HG02884 (cell line): ENCODE measurements around the gene RPL9.
"Not testable (repeated sequence)": the region's sequence is repeated elsewhere in the genome, so short reads cannot be mapped to it uniquely, and the experiment has no call there.

Experiments used
- ATAC-seq: cut with Tn5 transposase; IDR thresholded peaks from one replicate; pipeline ENCODE4 v1.9.1; 2021; ENCODE audit warnings: mild to moderate bottlenecking, moderate library complexity; ENCODE audit not compliant: unreplicated experiment

The RPL9 gene

DNA sequence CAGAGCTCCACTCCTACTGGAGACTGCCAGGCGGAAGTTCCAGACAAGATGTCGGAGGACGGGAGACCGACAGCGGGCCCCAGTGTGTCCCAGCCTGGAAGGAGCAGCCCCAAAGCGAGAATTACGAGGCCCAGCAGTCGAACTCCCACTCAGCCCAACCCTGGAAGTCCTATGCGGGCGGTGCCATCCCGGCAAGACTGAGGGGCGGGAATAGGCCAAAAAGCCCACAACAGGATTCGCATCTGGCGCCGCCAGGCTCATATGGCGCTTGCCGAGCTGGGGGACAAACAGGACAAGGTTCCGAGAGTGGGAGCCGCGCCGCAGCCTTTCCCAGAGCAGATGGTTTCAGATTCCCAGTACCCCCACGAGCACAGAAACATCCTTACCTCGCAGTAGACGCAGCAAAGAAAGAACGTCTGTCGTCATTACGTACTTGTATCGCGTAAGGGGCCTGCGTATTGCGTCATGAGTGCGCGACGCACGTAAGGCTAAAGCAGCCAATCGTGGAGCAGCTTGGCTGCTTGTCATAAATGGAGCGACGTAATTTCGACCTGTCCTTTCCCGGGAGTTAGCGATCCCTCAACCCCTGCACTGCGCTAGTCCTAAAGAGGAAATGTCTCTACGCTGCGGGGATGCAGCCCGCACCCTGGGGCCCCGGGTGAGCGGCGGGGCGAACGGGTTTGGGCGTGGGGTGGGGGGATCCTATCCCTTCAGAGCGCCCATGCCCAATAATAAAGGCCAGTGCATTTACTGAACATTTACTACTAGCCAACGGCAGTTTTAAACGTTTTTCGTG lies at the start of gene RPL9, which contains the start of gene LIAS:
TSS of gene RPL9 (minus strand) at position 418 of the 796 bp plus-strand sequence. CDS start 483 bp downstream, outside the sequence.
TSS of gene LIAS (plus strand) at position 552 of the 796 bp plus-strand sequence. CDS start at position 614, 62 bp downstream.
- peak; percentile 74 for ATAC-seq

DNA sequence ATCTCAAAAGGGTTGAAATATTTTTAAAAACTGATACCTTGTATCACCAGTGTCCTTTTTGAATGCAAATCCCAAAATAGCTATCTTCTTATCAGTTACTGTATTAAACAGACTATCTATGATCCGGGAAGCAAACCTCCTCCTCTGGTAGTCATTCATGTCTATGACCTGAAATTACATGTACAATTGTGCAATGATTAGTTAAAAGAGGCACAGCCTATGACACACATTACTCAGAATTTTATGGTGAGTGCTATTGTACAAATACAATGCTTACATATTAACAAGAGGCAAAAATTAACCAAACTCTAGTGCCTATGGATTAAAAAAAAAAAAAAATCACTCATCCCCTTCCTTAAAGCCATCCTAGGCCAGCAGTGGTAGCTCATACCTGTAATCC lies 46.9 kb upstream of the RPL9 start:
- no peak for ATAC-seq

DNA sequence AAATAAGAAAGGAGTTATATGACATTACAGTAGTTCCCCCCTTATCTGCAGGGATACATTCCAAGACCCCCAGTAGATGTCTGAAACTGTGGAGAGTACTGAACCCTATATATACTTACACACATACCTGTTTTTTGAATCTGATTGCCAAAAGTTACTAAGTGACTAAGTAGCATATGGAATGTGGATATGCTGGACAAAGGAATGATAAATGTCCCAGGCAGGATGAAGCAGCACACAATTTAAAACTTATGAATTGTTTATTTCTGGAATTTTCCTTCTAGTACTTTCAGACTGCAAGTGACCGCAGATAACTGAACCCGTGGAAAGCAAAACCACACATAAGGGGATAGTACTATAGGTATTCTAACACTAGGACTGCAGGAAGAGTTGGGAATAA lies 45.8 kb upstream of the RPL9 start:
- no peak for ATAC-seq

DNA sequence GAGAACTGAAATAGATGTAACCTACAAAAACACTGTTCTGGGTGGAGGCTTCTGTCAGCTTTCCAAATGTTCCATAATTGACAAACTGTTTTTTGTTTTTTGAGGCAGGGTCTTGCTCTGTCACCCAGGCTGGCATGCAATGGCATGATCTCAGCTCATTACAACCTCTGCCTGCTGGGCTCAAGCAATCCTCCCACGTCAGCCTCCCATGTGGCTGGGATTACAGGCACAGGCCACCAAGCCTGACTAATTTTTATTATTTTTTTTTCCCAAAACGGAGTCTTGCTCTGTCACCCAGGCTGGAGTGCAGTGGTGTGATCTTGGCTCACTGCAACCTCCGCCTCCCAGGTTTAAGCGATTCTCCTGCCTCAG lies 43.9 kb upstream of the RPL9 start:
- ATAC-seq: not testable (repeated sequence)

DNA sequence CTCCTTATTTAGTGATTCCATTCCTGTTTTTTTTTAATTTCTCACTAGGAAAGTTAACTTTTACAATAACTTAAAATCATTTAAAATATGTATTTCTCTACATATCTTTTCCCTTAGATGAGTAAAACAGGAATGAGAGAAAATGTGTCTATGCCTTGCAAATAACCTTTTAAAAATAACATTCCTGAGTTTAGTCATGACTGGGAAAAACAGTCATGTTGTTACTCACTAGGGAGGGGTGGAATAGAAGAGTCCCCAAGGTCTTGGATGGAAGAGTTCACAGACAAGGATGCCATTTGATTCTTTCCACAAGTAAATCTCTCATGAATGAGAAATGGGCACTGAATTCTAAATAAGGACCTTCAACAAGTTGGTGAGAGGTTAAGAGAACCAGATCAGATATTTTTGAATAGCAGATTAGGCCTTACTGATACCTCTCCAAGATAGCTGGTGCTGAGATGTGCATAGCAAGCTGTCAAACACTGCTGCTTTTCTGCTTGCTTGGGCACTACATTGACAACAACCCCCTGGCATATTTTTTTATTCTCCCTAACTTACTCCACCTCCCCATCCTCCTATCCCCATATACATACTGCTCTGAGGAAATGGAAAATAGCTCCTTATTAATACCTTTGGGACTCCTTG lies 43.4 kb upstream of the RPL9 start:
- no peak for ATAC-seq

DNA sequence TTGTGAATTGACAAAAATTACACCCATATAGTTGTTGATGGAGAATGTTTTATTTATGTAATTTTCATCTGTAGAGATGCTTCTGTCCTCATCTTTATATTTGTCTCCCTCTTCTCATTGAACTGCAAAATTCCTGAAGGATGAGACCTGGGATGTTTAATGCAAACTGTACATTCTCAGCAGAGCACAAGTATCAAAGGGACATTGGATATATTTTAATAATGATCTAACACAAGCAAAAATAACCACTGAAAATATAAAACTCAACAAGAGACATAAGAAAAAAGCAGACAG lies 40.0 kb upstream of the RPL9 start:
- no peak for ATAC-seq

DNA sequence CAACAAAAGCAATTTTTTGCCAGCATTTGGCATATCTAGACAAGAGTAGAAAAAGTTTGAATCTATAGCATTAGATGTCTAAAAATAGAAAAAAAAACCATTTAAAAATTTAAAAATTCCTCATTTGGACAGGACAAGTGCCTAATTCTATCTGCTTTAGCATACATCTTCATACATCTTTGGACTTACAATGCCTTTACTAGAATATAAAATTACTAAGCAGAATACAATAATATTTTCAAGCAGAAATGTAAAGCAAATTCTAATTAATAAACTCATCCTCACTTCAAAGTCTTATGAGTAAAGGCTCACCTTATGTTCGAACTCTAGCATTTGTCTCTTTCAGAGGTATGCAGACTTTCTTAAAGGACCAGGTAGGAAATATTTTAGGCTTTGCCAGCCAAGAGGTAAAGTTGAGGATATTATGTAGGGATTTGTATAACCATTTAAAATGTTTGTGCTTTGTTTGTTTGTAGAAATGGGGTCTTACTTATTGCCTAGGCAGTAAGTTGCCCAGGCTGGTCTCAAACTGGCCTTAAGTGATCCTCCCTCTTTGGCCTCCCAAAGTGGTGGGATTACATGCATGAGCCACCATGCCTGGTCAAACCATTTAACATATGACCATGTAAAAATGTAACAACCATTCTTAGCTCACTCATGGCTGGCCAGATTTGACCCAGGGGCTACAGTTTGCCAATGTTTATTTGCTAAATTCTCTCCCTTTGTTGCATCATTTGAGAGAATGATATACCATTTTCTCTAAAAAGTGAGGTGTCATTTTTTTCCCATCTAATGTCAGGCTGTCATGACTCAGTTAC lies 39.4 kb upstream of the RPL9 start:
- no peak for ATAC-seq

DNA sequence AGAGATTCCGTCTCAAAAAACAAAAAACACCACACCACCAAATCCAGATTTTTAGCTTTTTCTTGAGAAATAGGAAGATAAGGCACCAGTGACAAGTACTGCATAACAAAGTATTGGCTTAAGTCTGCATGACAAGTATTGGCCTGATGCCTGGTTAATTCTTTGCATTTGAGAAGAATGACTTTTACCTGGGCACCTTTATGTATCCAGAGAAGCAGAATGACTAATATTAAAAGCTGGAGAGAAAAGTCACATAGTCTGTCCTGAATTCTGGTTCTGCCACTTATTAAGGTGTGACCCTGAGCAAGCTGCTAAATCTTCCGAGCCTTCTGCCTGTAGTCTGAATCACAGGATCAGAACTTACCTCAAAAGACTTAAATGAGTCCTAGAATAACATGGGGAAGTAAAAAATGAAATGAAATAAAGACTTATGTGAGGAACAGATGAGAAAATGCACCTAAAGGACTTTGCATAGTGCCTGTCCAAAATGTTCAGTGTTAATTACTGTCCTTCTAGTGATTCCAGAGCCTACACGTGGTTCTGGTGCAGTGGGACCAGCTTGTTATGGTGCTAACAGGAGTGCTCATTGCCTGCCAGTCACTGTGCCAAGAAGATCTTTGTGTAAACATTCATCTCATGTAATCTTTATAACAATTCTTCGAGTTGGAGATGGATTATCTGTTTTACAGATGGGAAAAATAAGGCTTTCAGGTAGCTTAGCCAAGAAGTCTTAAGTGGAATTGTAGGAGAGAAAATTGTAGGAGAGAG lies 36.9 kb upstream of the RPL9 start:
- ATAC-seq: no peak

DNA sequence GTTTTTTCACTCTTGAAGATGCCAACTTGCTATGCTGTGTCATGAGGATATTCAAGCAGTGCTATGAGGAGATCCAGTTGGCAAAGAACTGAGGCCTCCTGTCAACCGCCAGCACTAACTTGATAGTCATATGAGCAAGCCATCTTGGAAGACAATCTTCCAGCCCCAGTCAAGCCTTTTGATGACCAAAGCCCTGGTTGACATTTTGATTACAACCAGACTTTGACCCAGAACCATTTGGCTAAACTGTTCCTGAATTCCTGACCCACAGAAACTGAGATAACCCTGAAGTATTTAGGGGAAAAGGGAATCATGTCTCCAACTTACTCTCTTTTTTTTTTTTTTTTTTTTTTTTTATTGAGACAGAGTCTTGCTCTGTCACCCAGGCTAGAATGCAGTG lies 35.6 kb upstream of the RPL9 start:
- no peak for ATAC-seq

DNA sequence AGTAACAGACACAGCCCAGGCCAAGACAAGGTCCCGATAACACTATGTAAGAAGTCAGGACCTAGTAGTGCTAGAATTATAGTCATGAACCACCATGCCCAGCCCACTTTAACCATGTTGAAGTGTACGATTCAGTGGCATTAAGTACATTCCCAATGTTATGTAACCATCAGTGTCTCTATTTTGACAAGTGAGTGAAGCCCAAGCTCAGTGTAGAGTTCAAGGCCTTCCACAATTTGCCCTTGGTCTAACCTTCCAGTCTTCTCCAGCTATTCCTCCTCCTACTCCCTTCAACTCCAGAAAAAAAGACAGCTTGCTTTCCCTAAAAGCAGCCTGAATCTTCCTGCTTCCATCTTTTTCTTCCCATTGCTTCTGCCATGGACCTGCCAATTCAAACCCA lies 31.6 kb upstream of the RPL9 start:
- no peak for ATAC-seq

DNA sequence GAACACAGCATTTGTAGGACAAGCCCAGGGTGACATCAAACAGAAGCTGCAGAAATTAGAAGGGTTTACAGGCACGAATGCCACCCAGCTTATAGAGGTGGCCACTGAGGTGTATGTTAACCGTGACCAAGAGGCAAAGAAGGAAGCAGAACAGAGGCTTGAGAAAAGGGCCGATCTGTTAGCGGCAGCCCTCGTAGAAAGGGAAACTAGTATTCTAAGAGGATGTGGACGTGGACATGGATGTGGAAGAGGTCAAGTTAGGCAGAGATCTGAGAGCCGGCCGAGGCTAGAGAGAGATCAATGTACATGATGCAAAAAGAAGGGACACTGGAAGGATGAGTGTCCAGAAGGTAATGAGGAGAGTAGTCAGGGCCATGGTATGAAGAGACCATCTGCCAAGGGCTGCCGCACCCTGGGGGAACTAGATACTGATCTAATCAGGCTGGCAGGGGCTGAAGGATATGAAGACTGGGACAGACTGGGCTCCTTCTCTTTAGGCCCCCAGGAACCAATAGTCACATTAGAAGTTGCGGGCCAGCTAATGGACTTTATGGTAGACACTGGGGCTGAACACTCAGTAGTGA lies 27.6 kb upstream of the RPL9 start:
- no peak for ATAC-seq

DNA sequence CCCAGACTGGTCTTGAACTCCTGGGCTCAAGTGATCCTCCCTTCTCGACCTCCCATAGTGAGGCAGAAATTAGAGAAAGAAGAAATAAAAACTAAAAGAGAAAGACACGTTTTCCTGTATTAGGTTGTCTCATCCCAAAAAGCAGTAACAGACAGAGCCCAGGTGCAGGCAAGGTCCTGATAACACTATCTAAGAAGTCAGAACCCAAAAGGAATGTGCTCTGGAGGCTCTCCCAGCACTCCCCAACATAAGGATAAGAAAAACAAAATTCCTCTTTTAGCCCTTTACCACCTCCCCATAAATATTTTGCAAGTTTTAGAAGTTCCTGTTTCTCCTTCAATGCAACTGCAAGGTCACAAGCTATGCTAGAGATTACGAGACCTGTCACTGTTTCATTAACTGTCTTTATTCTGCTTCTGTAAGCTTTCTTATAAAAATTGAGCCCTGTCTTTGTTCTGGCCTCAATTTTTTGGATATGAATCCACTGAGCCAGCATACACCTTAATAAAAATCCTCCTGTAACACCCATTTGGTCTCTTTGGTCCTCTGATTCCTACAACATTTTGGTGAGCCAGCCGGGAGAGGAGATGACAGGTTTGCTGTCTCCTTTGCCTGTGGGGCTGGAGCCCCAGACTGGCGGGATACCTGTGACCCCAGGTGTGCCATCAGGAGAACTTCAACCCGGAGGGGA lies 26.0 kb upstream of the RPL9 start:
- ATAC-seq: no peak

DNA sequence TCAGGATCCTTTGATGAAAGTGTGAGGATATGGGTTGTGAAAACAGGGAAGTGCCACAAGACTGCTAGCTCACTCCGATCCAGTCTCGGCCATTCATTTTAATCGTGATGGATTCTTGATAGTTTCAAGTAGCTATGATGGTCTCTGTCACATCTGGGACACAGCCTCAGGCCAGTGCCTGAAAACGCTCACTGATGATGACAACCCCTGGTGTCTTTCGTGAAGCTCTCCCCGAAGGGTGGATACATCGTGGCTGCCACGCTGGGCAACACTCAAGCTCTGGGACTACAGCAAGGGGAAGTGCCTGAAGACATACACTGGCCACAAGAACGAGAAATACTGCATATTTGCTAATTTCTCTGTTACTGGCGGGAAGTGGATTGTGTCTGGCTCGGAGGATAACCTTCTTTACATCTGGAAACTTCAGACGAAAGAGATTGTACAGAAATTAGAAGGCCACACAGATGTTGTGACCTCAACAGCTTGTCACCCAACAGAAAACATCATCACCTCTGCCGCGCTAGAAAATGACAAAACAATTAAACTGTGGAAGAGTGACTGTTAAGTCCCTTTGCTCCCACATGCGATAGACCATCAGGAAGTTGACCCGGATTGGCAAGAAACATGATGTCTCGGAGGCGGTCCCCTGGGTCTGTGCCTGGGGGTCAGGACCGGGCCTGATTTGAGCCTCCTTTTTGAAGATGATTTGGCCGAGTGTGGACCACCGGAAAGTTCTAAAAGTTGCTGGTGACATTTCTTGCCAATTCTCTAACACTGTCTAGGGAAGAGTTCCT lies 22.4 kb upstream of the RPL9 start:
- ATAC-seq: no peak

DNA sequence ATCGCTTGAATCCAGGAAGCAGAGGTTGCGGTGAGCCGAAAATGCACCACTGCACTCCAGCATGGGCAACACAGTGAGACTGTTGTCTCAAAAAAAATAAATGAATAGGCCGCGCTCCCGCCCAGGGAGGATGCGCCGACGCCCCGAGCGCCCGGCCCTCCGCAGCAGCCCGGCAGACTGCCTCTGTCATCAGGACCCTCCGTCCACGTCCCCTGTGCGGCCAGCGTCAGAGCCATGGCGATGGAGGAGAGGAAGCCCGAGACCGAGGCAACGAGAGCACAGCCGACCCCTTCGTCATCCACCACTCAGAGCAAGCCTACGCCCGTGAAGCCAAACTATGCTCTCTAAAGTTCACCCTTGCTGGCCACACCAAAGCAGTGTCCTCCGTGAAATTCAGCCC lies 21.5 kb upstream of the RPL9 start:
- no peak for ATAC-seq

DNA sequence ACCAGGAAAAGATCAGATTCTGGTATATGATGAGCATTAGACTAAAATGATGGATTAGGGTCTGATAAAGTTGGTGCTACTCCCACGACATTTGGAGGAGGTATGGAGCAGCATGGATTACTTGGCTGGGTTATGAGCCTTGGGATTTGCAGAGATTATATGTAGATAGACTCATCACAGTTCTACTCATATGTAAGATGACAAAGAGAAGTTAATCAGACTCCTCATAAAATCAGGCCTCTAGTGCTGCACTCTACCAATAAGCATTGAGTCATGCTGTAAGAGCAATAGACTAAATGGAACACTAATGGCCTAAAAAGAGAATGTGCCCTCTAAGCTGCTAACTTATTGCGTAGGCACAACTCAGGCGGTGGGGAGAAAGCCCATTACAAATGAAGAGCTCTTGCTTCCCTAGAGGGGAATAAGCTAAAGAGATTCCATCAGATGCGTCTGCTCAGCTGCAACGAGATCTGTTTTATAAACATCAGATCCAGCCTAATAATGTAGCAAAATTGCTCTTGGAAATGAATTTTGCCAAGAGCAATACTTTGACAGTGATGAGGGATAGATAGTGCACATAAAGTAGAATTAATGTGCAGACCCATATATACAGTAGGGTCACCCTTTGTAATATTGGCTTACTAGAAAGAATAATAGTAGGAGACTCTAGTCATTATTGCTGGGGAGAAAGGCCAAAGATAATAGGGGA lies 17.6 kb upstream of the RPL9 start:
- no peak for ATAC-seq

DNA sequence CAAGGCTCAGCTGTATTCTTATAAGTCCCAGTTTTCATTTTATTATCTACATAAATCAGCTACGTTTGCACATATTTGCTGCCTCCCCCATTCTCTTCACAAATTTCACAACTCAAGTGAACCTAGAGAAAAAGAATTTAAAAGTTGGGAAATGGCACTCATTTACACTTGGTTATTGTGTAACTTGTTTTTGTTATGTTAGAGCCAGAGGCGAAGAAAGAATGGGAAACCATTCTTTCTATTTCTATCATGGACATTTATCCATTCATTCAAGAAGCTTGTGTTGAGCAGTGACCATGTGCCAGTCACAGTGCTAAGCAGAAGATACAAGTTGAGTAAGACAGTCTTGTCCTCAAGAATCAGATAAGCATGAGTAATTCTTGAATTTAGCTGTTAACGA lies 13.7 kb upstream of the RPL9 start:
- ATAC-seq: no peak

DNA sequence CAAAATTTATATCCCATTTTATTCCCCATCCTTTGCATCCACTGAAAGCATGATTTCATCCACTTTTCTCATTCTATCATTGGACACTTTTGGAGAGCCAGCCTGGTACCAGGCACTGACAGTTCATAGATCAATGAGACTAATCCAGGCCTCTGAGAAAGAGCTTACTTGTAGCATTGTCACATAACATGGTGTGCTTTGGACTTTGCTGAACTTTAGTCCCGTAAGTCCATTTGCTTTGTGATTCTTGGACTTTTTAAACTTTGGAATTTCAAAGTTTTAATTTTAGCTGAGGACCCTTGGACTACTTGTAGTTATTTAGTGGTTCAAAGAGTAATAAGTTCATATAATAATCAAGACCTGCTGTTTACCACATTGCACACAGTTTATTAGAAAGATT lies 11.7 kb upstream of the RPL9 start:
- ATAC-seq: no peak

DNA sequence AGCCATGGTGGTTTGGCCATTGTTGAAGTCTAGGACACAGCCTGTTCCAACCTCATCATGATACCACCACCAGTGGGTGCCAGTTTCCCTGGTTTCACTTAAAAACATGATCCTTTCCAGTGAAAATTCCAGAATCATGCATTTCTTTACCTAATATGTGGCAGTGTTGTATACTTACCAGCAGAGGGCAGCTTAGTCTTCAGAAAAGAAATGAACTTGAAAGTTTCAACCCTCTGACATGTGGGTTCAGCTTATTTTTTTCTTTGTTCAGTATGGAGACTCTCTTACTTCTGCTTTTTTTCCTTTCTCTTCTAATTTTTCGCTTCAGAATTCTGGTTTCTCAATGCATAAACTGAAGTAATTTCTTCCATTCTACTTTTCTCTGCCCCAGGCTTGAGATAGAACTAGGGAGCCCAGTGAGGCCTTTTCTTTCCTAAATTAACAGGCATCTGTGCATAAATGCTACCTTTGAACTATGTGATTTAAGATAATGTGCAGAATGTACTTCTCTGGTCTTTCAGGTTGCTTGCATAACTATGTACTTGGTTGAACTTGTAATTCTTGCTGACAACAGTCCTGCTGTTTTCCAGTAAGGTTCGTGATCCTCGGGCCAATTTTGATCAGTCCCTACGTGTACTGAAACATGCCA lies 10.8 kb upstream of the RPL9 start:
- ATAC-seq: peak; percentile 59
